Ascending aorta (tissue), 2 donors: ENCODE results near the gene CFDP1. TPM values are rescaled to one million over a fixed set of nuclear protein-coding genes. Genes with fewer than 3 reads are reported as not detected.
A peak's percentile ranks its signal among the peaks of the same experiment; 100 is the strongest.

Experiments used
- DNase-seq, 2 donors: peaks; one replicate each; pipeline ENCODE4 v3.0.0-alpha.2; 2019; ENCODE audit warnings: low spot score in 2 of 2
- H3K27ac ChIP-seq, 2 donors: fragments of 200-600 bp; sonication (generic); one replicate each; pipeline ENCODE4 v1.5.1; 2016 to 2017; ENCODE audit warnings: mild to moderate bottlenecking in 1 of 2
- H3K27me3 ChIP-seq: fragments of 200-600 bp; sonication (generic); one replicate; pipeline ENCODE4 v1.5.1; 2017
- H3K36me3 ChIP-seq, 2 donors: fragments of 200-600 bp; sonication (generic); one replicate each; pipeline ENCODE4 v1.5.1; 2016
- H3K4me1 ChIP-seq, 2 donors: fragments of 200-600 bp; sonication (generic); one replicate each; pipeline ENCODE4 v1.5.1; 2016 to 2017; ENCODE audit warnings: mild to moderate bottlenecking in 1 of 2
- H3K4me3 ChIP-seq, 2 donors: fragments of 200-600 bp; sonication (generic); one replicate each; pipeline ENCODE4 v1.5.1; 2016 to 2017; ENCODE audit warnings: mild to moderate bottlenecking in 1 of 2
- H3K9me3 ChIP-seq, 2 donors: fragments of 200-600 bp; sonication (generic); one replicate each; pipeline ENCODE4 v1.5.1; 2016
- intact Hi-C: fragments of 100-400 bp; cut with DNase I; formaldehyde crosslinking; loops from one replicate; pipeline ENCODE4 v1.15.1; 2023
- total RNA-seq: library from RNA; depleted of rRNA; stranded (reverse); fragments of >200 nt; gene quantifications from one replicate; pipeline ENCODE4 v1.1.0, GENCODE V29; 2016
- TF ChIP-seq, protein P1 (sequence below), 3 experiments: fragments of 200-600 bp in 2 of 3; fragments of 450-650 bp in 1 of 3; sonication (generic) in 2 of 3; IDR thresholded peaks; one replicate each; pipeline ENCODE4 v1.5.1; 2016 to 2019; ENCODE audit warnings: antibody characterized with exemption in 3 of 3, mild to moderate bottlenecking in 1 of 3, moderate library complexity in 1 of 3

Gene CFDP1
- total RNA-seq, 1 donor from 2014 or later: 8.3 TPM

DNA sequence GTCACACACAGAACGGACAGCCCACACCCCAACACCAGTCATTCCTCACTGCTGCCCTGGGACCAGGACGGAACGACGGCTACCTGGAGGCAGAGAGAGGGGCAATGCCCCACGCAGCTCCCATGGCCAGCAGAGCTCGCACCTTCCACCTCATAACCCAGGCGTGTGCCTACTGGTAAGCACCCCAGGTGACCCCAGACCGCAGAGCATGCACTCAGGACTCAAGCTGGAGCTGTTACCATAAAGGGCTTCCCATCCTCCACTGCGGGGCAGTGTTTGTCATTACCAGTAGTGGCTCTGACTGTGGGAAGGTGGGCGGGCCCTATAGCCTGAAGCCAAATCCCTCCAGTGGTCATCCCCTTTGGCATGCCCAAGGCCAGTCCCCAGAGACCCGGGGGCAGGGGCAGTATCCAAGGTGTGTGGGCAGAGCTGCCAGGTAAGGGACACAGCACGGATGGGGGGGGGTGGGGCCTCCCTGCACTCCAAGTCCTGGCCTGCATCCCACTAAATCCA lies 177.2 kb downstream of the CFDP1 start:
- H3K27ac ChIP-seq: peak overlapping the region; percentile 83 to 94
- no peaks in the 10 kb centered on the region for H3K27me3 ChIP-seq
- no peaks in the 10 kb centered on the region for H3K9me3 ChIP-seq
- no peaks in the 10 kb centered on the region for H3K36me3 ChIP-seq
- peak in 1 of 2 donors; percentile 86 for DNase-seq
- peak overlapping the region in 1 of 2 donors; percentile 41 for H3K4me3 ChIP-seq
- TF ChIP-seq, protein P1, sequence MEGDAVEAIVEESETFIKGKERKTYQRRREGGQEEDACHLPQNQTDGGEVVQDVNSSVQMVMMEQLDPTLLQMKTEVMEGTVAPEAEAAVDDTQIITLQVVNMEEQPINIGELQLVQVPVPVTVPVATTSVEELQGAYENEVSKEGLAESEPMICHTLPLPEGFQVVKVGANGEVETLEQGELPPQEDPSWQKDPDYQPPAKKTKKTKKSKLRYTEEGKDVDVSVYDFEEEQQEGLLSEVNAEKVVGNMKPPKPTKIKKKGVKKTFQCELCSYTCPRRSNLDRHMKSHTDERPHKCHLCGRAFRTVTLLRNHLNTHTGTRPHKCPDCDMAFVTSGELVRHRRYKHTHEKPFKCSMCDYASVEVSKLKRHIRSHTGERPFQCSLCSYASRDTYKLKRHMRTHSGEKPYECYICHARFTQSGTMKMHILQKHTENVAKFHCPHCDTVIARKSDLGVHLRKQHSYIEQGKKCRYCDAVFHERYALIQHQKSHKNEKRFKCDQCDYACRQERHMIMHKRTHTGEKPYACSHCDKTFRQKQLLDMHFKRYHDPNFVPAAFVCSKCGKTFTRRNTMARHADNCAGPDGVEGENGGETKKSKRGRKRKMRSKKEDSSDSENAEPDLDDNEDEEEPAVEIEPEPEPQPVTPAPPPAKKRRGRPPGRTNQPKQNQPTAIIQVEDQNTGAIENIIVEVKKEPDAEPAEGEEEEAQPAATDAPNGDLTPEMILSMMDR (IDR thresholded peaks at IDR 0.05): no peak
- peaks cover 55 to 87% of the 10 kb centered on the region in 2 donors for H3K4me1 ChIP-seq
- intact Hi-C loops: no loop called here

DNA sequence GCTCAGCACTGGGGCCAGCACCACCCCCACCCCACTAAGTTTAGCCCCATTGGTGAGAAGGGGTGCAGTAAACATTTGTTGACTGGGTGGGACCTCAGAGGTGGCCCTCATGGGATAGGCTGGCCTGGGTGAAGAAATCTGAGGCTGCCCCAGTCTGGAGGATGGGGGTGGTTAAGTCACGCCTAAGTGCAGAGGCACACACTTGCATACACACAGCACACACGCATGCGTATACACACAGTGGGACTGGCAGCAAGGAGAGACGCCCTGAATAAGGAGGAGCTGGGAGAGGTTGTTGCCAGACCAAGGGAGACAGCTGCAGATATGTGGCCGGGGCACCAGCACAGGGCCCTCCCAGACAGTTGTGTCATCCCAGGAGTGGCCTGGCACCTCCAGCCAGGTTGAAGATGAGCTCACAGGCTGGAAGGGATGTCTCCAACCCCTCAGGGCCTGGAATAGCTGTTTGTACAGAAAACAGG lies 178.9 kb downstream of the CFDP1 start:
- TF ChIP-seq, protein P1 (IDR thresholded peaks at IDR 0.05): no peak
- DNase-seq: peak in 1 of 2 donors; percentile 69
- Histone ChIP-seq H3K27ac (peak overlapping the region; percentile 83 to 94), H3K9me3 (no peaks in the 10 kb centered on the region), H3K27me3 (no peaks in the 10 kb centered on the region), H3K4me3 (no peak overlapping the region), H3K36me3 (no peaks in the 10 kb centered on the region), H3K4me1 (peaks cover 57 to 78% of the 10 kb centered on the region in 2 donors)
- intact Hi-C loops: loop anchor here (5.0 kb wide), 1 partner anchor 133 kb away; no protein-coding TSS in a partner anchor

DNA sequence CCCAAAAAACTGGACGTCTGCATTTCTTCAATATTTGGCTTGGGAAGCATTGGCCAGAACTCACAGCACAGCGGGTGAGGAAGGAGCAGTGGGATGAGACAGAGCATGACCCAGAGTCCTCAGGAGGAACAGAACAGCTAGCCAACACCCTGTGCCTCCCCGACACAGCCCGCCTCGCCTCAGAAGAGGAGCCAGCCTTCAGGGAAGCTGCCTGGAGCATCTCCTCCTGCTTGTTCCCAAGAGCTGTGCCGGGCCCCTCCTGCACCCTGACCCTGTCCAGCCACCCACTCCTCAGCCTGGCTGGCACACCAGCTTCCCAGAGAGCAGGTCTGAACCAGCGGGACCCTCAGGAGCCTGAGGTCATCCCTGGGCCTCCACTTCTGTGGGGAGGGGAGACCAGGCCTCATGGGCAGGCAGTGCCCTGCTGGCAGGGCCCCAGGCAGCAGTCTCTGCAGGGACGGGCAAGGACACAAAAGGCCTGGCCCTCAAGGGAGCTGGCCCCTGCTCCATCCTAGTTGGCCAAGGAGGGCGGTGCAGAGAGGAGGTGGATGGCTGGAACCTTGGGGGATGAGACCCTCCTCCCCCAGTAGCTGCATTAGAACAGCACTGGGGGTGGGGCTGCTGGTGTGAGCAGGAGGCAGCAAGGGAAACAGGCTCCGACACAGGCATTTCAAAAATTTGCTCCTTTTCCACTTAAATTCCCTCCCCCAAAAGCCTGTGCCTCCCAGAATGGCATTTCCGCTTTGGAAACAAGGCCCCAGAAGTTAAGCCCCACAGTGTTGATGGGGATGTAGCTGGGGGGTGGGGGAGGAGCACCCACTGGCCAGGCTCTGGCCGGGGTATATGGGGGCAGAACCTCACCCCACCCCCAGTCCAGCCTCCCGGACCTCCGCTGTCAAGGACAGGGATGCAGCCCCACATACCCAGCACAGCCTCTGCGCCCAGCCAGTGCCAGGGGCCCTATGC lies 180.1 kb downstream of the CFDP1 start:
- Histone ChIP-seq H3K9me3 (no peaks in the 10 kb centered on the region), H3K4me1 (peaks cover 63 to 81% of the 10 kb centered on the region in 2 donors), H3K36me3 (no peaks in the 10 kb centered on the region), H3K27me3 (no peaks in the 10 kb centered on the region), H3K27ac (peak overlapping the region; percentile 83 to 94), H3K4me3 (peak overlapping the region in 1 of 2 donors; percentile 69)
- intact Hi-C loops: loop anchor here (5.0 kb wide), 1 partner anchor 134 kb away; no protein-coding TSS in a partner anchor
- DNase-seq: peak in 1 of 2 donors; percentile 76
- TF ChIP-seq, protein P1 (IDR thresholded peaks at IDR 0.05): no peak

DNA sequence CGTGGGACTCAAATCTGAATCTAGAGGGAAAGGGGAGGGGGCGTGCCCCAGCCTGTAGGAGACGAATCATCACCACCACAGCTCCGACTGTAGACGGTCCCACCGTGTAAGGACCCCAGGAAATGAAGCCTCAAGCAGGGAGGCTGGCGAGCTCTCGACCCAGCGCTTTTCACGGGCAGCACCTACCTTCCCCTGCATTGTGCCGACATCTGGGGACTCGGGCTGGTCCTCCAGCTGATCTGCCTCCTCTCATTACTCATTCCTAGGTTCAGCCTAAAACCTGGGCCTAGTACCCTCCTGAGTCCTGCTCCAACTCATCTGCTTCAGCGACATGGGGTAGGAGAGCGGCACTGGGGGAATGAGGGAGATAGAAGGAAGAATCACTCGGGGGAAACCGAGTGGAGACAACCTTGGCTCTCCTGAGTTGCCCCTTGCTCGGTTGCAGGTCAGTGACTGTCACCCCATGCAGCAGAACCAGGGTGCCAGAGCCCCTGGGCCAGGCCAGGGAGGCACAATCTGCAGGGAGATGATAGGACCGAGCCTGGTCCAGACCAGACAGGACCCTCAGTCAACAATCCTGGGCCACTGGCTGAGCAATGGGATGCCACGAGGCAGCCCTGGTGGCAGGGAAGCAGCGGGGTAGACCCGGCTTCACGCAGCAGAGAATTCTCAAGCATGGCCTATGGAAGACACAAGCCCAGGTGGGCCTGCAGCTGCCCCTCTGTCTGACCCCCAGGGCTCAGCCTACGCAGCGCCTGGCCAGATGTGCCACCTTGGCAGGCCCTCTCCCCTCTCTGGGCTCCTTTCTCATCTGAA lies 181.0 kb downstream of the CFDP1 start:
- TF ChIP-seq, protein P1 (IDR thresholded peaks at IDR 0.05): no peak
- H3K4me1 ChIP-seq: peaks cover 60 to 81% of the 10 kb centered on the region in 2 donors
- no peaks in the 10 kb centered on the region for H3K9me3 ChIP-seq
- peak overlapping the region; percentile 83 to 94 for H3K27ac ChIP-seq
- peak overlapping the region; percentile 24 to 69 for H3K4me3 ChIP-seq
- H3K27me3 ChIP-seq: no peaks in the 10 kb centered on the region
- no peak for DNase-seq
- no peaks in the 10 kb centered on the region for H3K36me3 ChIP-seq
- intact Hi-C loops: loop anchor here (5.0 kb wide), 1 partner anchor 135 kb away; no protein-coding TSS in a partner anchor
